Measurements from ENCODE around the gene HERPUD1.
"Not testable (repeated sequence)": the region's sequence is repeated elsewhere in the genome, so short reads cannot be mapped to it uniquely, and the experiment has no call there.

HERPUD1 gene

GRCh38 chr16:56931892-56932720, at the start of gene HERPUD1:
TSS of gene HERPUD1 (plus strand) at chr16:56932142. CDS start at chr16:56932245, 103 bp downstream.
- DNase-seq, result peak; percentile 100

GRCh38 chr16:56883586-56883985, 48.4 kb upstream of the HERPUD1 start:
- no peak for DNase-seq

GRCh38 chr16:56884026-56884582, 47.8 kb upstream of the HERPUD1 start:
- no peak for DNase-seq

- DNase-seq, result not testable (repeated sequence)
Observed at GRCh38 chr16:56884929-56885328, 47.0 kb upstream of the HERPUD1 start.

GRCh38 chr16:56885446-56886162, 46.3 kb upstream of the HERPUD1 start:
- no peak for DNase-seq

- no peak for DNase-seq
Observed at GRCh38 chr16:56886296-56886695, 45.6 kb upstream of the HERPUD1 start.

GRCh38 chr16:56886826-56887225, 45.1 kb upstream of the HERPUD1 start:
- no peak for DNase-seq

- no peak for DNase-seq
Observed at GRCh38 chr16:56888806-56889205, 43.1 kb upstream of the HERPUD1 start.

GRCh38 chr16:56889206-56889605, 42.7 kb upstream of the HERPUD1 start:
- DNase-seq, result no peak

- no peak for DNase-seq
Observed at GRCh38 chr16:56891685-56892084, 40.3 kb upstream of the HERPUD1 start.

- no peak for DNase-seq
Observed at GRCh38 chr16:56892705-56893104, 39.2 kb upstream of the HERPUD1 start.

GRCh38 chr16:56894331-56894917, 37.5 kb upstream of the HERPUD1 start:
- DNase-seq, result no peak

- DNase-seq, result no peak
Observed at GRCh38 chr16:56895813-56896212, 36.1 kb upstream of the HERPUD1 start.

GRCh38 chr16:56896244-56896643, 35.7 kb upstream of the HERPUD1 start:
- no peak for DNase-seq

- no peak for DNase-seq
Observed at GRCh38 chr16:56897026-56897799, 34.7 kb upstream of the HERPUD1 start.

- no peak for DNase-seq
Observed at GRCh38 chr16:56898847-56899246, 33.1 kb upstream of the HERPUD1 start.

- DNase-seq, result no peak
Observed at GRCh38 chr16:56903866-56904265, 28.1 kb upstream of the HERPUD1 start.

GRCh38 chr16:56907401-56907800, 24.5 kb upstream of the HERPUD1 start:
- no peak for DNase-seq

- DNase-seq, result no peak
Observed at GRCh38 chr16:56909527-56909979, 22.4 kb upstream of the HERPUD1 start.

- DNase-seq, result no peak
Observed at GRCh38 chr16:56910112-56910511, 21.8 kb upstream of the HERPUD1 start.

- peak; percentile 19 for DNase-seq
Observed at GRCh38 chr16:56910654-56911539, 21.0 kb upstream of the HERPUD1 start.

Data from stimulated activated CD4-positive, alpha-beta T cell treated with anti-CD3 and anti-CD28 coated beads, Interleukin-1b, Interleukin-23, amount 100 ng/mL, for 48 hours (primary cell).